ENCODE data around the gene CAV2.

Gene CAV2

GRCh38 chr7:116540743-116541142 lies 41.2 kb downstream of the CAV2 start:
- peaks cover 2% of the 10 kb centered on the region for H3K9me3 Mint-ChIP-seq
- H3K27me3 Mint-ChIP-seq: peaks cover 40% of the 10 kb centered on the region

DNA sequence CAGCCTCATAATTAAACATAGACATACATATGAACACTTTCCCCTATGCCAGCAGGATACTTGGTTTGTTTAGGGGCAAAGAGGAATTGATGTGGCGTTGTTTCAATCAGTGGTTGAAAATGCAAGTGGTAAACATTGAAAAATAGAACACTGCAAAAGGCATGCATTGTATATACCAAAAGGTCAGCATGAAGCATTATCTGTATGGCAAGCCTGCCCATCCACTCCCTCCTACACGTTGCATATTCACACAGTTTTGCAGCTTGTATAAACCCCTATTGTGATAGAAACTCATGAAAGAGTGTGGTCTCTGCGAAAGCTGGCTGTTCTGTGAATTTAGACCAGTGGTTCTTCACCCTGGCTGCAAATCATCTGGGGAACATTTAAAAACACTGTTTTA lies 42.4 kb downstream of the CAV2 start:
- Mint-ChIP-seq H3K27me3 (peaks cover 34% of the 10 kb centered on the region), H3K36me3 (ENCODE audit: low read depth) (no peaks in the 10 kb centered on the region), H3K9me3 (peaks cover 2% of the 10 kb centered on the region), H3K4me3 (no peak overlapping the region), H3K4me1 (ENCODE audit: low read depth) (peaks cover 5% of the 10 kb centered on the region), H3K27ac (no peak overlapping the region)
- DNase-seq: no peak

More at GRCh38 chr7:116540743-116541142, 41.2 kb downstream of the CAV2 start:
- Mint-ChIP-seq H3K27ac (no peak overlapping the region), H3K4me1 (ENCODE audit: low read depth) (peaks cover 5% of the 10 kb centered on the region), H3K4me3 (no peak overlapping the region), H3K36me3 (ENCODE audit: low read depth) (no peaks in the 10 kb centered on the region)
- no peak for DNase-seq

GRCh38 chr7:116542618-116543017 lies 43.1 kb downstream of the CAV2 start:
- Mint-ChIP-seq H3K4me3 (no peak overlapping the region), H3K27me3 (peaks cover 29% of the 10 kb centered on the region), H3K36me3 (ENCODE audit: low read depth) (no peaks in the 10 kb centered on the region), H3K4me1 (ENCODE audit: low read depth) (peaks cover 5% of the 10 kb centered on the region), H3K9me3 (peaks cover 2% of the 10 kb centered on the region), H3K27ac (no peak overlapping the region)
- no peak for DNase-seq

- Mint-ChIP-seq H3K4me1 (ENCODE audit: low read depth) (peaks cover 5% of the 10 kb centered on the region), H3K4me3 (no peak overlapping the region), H3K36me3 (ENCODE audit: low read depth) (no peaks in the 10 kb centered on the region), H3K27me3 (peaks cover 26% of the 10 kb centered on the region), H3K9me3 (peaks cover under 1% of the 10 kb centered on the region), H3K27ac (no peak overlapping the region)
- DNase-seq: no peak
Observed at GRCh38 chr7:116543664-116544063, 44.1 kb downstream of the CAV2 start.

- Mint-ChIP-seq H3K27me3 (peaks cover 25% of the 10 kb centered on the region), H3K4me3 (no peak overlapping the region), H3K27ac (no peak overlapping the region), H3K4me1 (ENCODE audit: low read depth) (peaks cover 5% of the 10 kb centered on the region), H3K9me3 (no peaks in the 10 kb centered on the region), H3K36me3 (ENCODE audit: low read depth) (no peaks in the 10 kb centered on the region)
- DNase-seq: no peak
Observed at GRCh38 chr7:116544487-116544886, 44.9 kb downstream of the CAV2 start.

GRCh38 chr7:116545411-116545993 lies 46.0 kb downstream of the CAV2 start:
- Mint-ChIP-seq H3K27ac (no peak overlapping the region), H3K9me3 (no peaks in the 10 kb centered on the region), H3K36me3 (ENCODE audit: low read depth) (no peaks in the 10 kb centered on the region), H3K4me1 (ENCODE audit: low read depth) (peaks cover 5% of the 10 kb centered on the region), H3K27me3 (peaks cover 30% of the 10 kb centered on the region), H3K4me3 (no peak overlapping the region)
- no peak for DNase-seq

- H3K27ac Mint-ChIP-seq: no peak overlapping the region
- peaks cover 5% of the 10 kb centered on the region for H3K4me1 Mint-ChIP-seq (ENCODE audit: low read depth)
- no peak overlapping the region for H3K4me3 Mint-ChIP-seq
- peaks cover 28% of the 10 kb centered on the region for H3K27me3 Mint-ChIP-seq
- no peak for DNase-seq
- H3K36me3 Mint-ChIP-seq (ENCODE audit: low read depth): no peaks in the 10 kb centered on the region
- no peaks in the 10 kb centered on the region for H3K9me3 Mint-ChIP-seq
Observed at GRCh38 chr7:116546054-116546453, 46.5 kb downstream of the CAV2 start.

GRCh38 chr7:116546916-116547315 lies 47.4 kb downstream of the CAV2 start:
- Mint-ChIP-seq H3K4me1 (ENCODE audit: low read depth) (peaks cover 5% of the 10 kb centered on the region), H3K27ac (no peak overlapping the region), H3K27me3 (peaks cover 30% of the 10 kb centered on the region), H3K36me3 (ENCODE audit: low read depth) (no peaks in the 10 kb centered on the region), H3K4me3 (no peak overlapping the region), H3K9me3 (no peaks in the 10 kb centered on the region)
- no peak for DNase-seq

DNA sequence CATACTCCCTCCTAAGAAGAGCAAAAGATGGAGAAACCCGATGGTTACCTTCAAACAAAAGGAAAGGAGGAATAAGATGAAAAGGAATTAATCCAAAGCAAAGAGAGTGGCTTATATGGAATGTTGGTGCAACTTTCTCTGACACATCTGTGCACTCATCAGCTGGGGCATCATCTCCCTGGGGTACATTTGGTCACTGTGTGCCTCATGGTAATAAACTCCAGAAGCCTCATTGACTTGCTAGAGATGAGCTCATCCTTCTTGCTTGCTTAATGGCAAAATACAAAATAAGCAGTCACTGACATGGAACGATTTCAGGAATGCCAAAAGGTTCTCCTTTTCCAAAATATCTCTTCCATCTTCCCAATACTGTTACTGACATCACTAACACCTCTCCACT lies 47.8 kb downstream of the CAV2 start:
- H3K36me3 Mint-ChIP-seq (ENCODE audit: low read depth): no peaks in the 10 kb centered on the region
- H3K27ac Mint-ChIP-seq: no peak overlapping the region
- no peak for DNase-seq
- H3K9me3 Mint-ChIP-seq: no peaks in the 10 kb centered on the region
- no peak overlapping the region for H3K4me3 Mint-ChIP-seq
- peaks cover 5% of the 10 kb centered on the region for H3K4me1 Mint-ChIP-seq (ENCODE audit: low read depth)
- H3K27me3 Mint-ChIP-seq: peaks cover 28% of the 10 kb centered on the region

GRCh38 chr7:116548506-116548905 lies 49.0 kb downstream of the CAV2 start:
- Mint-ChIP-seq H3K36me3 (ENCODE audit: low read depth) (no peaks in the 10 kb centered on the region), H3K27me3 (peaks cover 34% of the 10 kb centered on the region), H3K27ac (no peak overlapping the region), H3K9me3 (no peaks in the 10 kb centered on the region), H3K4me1 (ENCODE audit: low read depth) (peaks cover 4% of the 10 kb centered on the region), H3K4me3 (no peak overlapping the region)
- DNase-seq: no peak

DNA sequence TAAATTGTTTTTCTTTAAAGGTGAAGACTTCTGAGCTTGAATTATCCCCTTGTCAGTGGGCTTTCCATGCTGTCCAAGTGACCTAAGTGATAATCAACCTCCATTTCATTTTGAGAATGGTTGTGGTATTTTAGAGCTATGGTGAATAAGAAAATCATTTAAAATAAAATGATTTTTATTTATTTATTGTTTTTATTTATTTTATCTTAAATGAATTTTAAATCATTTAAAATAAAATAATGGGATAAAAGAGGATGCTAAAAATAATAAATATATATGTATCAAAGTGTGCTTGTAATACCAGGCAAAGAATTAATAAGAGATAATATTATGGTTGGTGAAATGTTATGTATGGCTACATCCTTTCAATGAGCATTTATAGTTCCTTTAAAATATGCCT lies 49.8 kb downstream of the CAV2 start:
- Mint-ChIP-seq H3K27me3 (peaks cover 41% of the 10 kb centered on the region), H3K27ac (no peak overlapping the region)

DNA sequence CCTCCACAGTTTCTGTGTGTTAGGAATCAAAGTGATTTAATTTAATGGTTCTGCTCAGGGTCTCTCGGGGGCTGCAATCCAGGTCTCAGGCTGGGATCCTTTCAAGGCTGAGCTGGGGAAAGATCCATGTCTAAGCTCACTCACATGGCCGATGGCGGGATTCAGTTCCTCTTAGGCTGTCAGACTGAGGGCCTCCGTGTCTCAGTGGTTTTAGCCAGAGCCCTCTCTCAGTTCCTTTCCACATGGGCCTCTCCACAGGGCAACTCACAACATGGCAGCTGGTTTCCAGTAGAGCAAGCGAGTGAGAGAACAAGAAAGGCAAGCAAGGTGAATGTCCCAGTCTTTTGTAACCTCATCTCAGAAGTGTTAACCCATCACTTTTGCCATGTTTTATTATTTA lies 52.2 kb downstream of the CAV2 start:
- no peaks in the 10 kb centered on the region for H3K9me3 Mint-ChIP-seq
- H3K36me3 Mint-ChIP-seq (ENCODE audit: low read depth): no peaks in the 10 kb centered on the region
- H3K27me3 Mint-ChIP-seq: peaks cover 45% of the 10 kb centered on the region
- H3K4me3 Mint-ChIP-seq: no peak overlapping the region
- no peak for DNase-seq
- H3K4me1 Mint-ChIP-seq (ENCODE audit: low read depth): no peaks in the 10 kb centered on the region
- no peak overlapping the region for H3K27ac Mint-ChIP-seq

More for the DNA sequence above, 49.8 kb downstream of the CAV2 start:
- H3K4me1 Mint-ChIP-seq (ENCODE audit: low read depth): no peaks in the 10 kb centered on the region
- H3K9me3 Mint-ChIP-seq: no peaks in the 10 kb centered on the region
- no peak for DNase-seq
- no peak overlapping the region for H3K4me3 Mint-ChIP-seq
- no peaks in the 10 kb centered on the region for H3K36me3 Mint-ChIP-seq (ENCODE audit: low read depth)

- no peak for DNase-seq
- H3K27ac Mint-ChIP-seq: no peak overlapping the region
- H3K27me3 Mint-ChIP-seq: peaks cover 49% of the 10 kb centered on the region
- H3K9me3 Mint-ChIP-seq: no peaks in the 10 kb centered on the region
- H3K4me3 Mint-ChIP-seq: no peak overlapping the region
- H3K36me3 Mint-ChIP-seq (ENCODE audit: low read depth): no peaks in the 10 kb centered on the region
- no peaks in the 10 kb centered on the region for H3K4me1 Mint-ChIP-seq (ENCODE audit: low read depth)
Observed at GRCh38 chr7:116552602-116553001, 53.1 kb downstream of the CAV2 start.

GRCh38 chr7:116553168-116553964 lies 53.8 kb downstream of the CAV2 start:
- no peak overlapping the region for H3K27ac Mint-ChIP-seq
- no peaks in the 10 kb centered on the region for H3K4me1 Mint-ChIP-seq (ENCODE audit: low read depth)
- no peak for DNase-seq
- no peaks in the 10 kb centered on the region for H3K9me3 Mint-ChIP-seq
- peaks cover 54% of the 10 kb centered on the region for H3K27me3 Mint-ChIP-seq
- no peak overlapping the region for H3K4me3 Mint-ChIP-seq
- H3K36me3 Mint-ChIP-seq (ENCODE audit: low read depth): no peaks in the 10 kb centered on the region

GRCh38 chr7:116554436-116554835 lies 54.9 kb downstream of the CAV2 start:
- H3K9me3 Mint-ChIP-seq: no peaks in the 10 kb centered on the region
- H3K4me1 Mint-ChIP-seq (ENCODE audit: low read depth): no peaks in the 10 kb centered on the region
- H3K36me3 Mint-ChIP-seq (ENCODE audit: low read depth): no peaks in the 10 kb centered on the region
- H3K4me3 Mint-ChIP-seq: no peak overlapping the region
- no peak for DNase-seq
- H3K27me3 Mint-ChIP-seq: peaks cover 55% of the 10 kb centered on the region
- H3K27ac Mint-ChIP-seq: no peak overlapping the region

Data from activated T-cell treated with anti-CD3 and anti-CD28 coated beads, Interleukin-2, amount 50 U/mL, for 24 hours (primary cell).